Bronchial epithelial cell (primary cell): ENCODE measurements around the gene ACE. TPM values are rescaled to one million over a fixed set of nuclear protein-coding genes. Genes with fewer than 3 reads are reported as not detected.
A peak's percentile ranks its signal among the peaks of the same experiment; 100 is the strongest.

Experiments used
- DNase-seq: peaks from one replicate; pipeline ENCODE4 v3.0.0-alpha.2; 2010; ENCODE audit warnings: low read depth
- FAIRE-seq: peaks from 2 replicates; lab custom pipeline; 2011; peaks lifted over from hg19 to GRCh38; lab: Jason Lieb, UNC
- H3K27me3 ChIP-seq: 2 replicates; pipeline ENCODE4 v1.5.1; 2011; ENCODE audit warnings: low read length; ENCODE audit not compliant: control insufficient read depth, insufficient read depth
- H3K36me3 ChIP-seq: 2 replicates; pipeline ENCODE4 v1.5.1; 2011; ENCODE audit warnings: low read length; ENCODE audit not compliant: control insufficient read depth, insufficient read depth
- H3K4me3 ChIP-seq: 2 replicates; pipeline ENCODE4 v1.5.1; 2011; ENCODE audit warnings: mild to moderate bottlenecking, low read depth, low read length, control low read depth
- total RNA-seq: library from RNA; depleted of rRNA; stranded (reverse); fragments of >200 nt; gene quantifications from 2 replicates; pipeline ENCODE4 v1.2.1, GENCODE V29; 2014
- TF ChIP-seq, protein P1 (sequence below): IDR thresholded peaks from 2 replicates; pipeline ENCODE4 v1.5.1; 2011; ENCODE audit warnings: mild to moderate bottlenecking, moderate library complexity, low read length, control low read depth, inconsistent platforms; ENCODE audit not compliant: insufficient read depth, severe bottlenecking

The ACE gene
- total RNA-seq, 1 donor from 2014 or later = not detected

DNA sequence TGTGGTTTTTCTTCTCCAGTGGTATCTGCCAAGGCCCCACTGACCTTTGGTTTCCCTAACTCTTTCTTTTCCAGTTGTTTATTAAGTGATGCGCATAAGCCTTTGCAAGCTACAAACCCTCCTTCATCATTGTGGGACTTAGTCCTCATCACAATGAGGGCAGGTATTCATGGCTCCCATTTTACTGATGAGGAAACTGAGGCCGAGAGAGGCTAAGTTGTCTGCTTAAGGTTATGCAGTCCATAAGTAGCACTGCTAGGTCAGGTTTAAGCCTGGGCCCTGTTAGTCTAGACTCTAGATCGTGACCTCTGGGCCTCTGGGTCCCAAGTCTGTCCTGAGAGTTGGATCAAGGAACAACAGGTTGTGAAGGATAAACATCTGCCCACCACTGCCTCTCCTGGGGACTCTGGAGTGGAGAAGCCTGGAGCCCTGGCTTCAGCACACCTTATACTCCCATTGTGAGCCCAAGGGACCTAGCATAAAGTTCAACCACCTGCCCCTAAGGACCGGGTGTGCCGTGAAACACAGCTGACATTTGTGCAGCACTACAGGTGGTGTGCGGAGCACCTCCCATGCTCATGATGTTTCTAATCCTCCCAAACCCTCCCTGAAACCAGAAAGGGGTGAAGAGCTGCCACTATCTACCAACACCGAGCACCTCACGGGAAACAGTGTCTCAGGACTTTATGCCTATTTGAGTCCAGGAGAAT, 41.1 kb downstream of the ACE start:
- Histone ChIP-seq H3K36me3 (no peaks in the 10 kb centered on the region), H3K27me3 (peaks cover 6% of the 10 kb centered on the region), H3K4me3 (no peak overlapping the region)
- FAIRE-seq (peak; percentile 40), DNase-seq (no peak)
- TF ChIP-seq, protein P1, sequence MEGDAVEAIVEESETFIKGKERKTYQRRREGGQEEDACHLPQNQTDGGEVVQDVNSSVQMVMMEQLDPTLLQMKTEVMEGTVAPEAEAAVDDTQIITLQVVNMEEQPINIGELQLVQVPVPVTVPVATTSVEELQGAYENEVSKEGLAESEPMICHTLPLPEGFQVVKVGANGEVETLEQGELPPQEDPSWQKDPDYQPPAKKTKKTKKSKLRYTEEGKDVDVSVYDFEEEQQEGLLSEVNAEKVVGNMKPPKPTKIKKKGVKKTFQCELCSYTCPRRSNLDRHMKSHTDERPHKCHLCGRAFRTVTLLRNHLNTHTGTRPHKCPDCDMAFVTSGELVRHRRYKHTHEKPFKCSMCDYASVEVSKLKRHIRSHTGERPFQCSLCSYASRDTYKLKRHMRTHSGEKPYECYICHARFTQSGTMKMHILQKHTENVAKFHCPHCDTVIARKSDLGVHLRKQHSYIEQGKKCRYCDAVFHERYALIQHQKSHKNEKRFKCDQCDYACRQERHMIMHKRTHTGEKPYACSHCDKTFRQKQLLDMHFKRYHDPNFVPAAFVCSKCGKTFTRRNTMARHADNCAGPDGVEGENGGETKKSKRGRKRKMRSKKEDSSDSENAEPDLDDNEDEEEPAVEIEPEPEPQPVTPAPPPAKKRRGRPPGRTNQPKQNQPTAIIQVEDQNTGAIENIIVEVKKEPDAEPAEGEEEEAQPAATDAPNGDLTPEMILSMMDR = no peak

DNA sequence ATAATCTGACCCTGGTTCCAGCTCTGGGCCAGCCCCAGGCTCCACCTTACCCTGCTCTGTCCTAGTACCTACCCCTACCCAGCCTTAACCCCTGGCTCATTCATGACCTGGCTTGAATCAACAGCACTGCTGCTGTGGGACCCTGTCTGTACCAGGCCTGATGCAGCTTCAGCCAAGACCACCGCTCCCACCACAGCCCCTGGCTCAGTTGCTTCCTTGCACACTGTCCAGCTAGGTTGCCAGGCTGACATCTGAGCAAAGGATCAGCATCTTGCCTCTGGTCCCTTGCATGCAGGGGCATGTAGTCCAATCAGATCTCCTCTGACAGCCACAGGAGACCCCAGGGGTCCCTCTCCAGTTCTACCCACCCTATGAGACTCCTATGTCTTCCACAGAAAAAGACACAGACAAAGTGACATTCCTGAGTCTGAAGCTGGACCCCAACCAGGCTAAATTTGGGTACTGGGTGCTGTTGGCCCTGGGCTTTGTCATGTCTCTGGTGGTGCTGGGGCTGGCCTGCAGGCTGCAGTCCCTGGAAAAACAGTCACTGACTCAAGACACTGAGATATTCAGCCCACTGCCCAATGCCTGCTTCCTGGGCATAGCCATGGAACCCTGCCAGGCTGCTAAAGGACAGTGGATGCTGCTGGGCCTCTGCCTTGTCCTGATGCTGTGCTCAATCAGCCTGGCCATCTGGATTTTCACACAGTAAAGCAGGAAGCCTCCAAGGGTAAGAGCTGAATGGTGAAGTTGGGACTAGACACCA, 42.4 kb downstream of the ACE start:
- TF ChIP-seq, protein P1 = no peak
- no peaks in the 10 kb centered on the region for H3K36me3 ChIP-seq
- FAIRE-seq (peak; percentile 90), DNase-seq (no peak)
- H3K4me3 ChIP-seq = no peak overlapping the region
- peaks cover 5% of the 10 kb centered on the region for H3K27me3 ChIP-seq

DNA sequence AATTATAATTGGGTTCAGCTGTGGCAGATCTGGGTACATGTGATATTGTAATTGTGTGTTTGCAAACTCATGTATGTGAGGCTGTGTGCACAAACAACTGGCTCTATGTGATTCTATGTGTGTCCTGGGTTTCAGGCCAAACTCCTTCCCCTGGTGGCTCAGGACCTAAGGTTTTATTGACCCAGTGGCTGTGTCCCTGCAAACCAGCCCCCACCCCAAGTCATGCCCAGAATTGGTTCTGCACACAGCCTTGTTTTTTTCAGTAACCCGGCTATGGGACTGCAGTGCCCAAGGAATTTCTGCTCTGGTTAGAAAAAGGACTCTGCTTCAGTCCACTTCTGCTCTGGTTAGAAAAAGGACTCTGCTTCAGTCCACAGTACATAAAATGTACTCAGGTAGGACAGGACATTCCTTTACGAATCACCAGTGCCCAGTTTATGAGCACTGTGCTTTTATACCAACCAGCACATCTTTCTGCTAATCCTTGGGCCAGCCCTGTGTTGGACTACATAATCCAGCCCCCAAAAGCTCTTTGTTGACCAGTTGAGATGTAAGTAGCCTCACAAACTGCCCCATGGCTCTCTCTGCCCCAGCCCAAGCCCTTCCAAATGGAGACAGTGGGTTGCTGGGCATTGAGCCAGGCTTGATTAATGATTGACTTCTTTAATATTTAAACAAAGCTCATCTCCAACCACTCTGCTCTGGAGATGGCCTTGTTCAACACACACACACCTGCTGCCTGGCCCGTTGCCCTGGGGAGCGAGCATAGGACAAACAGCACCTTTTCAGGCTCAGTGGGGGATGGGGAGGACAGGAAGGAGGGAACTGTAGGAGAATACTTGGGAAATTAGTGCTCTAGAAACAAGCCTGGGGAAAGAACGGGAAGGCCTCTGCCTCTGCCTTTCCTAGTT, 43.4 kb downstream of the ACE start:
- Histone ChIP-seq H3K36me3 (no peaks in the 10 kb centered on the region), H3K4me3 (no peak overlapping the region), H3K27me3 (peaks cover 6% of the 10 kb centered on the region)
- DNase-seq (no peak), FAIRE-seq (no peak)
- TF ChIP-seq, protein P1 = no peak

DNA sequence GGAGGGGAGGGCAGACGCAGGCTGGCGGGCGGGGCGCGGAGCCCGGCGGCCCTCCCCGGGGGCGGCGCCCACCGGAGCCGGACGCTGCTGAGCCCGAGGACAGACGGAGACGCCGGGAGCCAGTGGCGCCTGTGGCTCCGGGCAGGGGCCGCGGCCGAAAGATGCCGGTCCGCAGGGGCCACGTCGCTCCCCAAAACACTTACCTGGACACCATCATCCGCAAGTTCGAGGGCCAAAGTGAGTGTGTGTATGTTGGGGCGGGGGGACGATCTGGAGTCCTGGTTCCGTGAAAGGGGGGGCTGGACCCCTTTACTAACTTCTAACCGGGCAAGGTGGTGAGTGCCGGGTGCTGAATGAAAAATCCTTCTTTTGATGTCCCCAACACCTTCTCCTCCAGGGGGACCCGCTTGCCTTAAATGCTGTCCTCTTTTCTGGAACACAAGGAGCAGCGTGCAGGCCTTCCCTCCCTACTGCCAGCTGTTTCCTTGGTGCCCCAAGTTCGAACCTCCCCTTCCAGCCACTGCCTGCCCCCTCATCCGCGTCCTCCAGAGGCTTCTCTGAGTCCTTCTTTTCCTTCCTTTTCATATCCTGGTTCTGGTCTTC, 46.5 kb downstream of the ACE start, which contains the start of gene KCNH6:
Gene KCNH6 (plus strand): TSS at position 106 of the 603 bp plus-strand sequence. CDS start 56 bp downstream, at position 162.
- no peaks in the 10 kb centered on the region for H3K36me3 ChIP-seq
- TF ChIP-seq, protein P1 = no peak
- peaks cover 13% of the 10 kb centered on the region for H3K27me3 ChIP-seq
- FAIRE-seq = no peak
- no peak for DNase-seq
- H3K4me3 ChIP-seq = no peak within 1 kb of the TSS

DNA sequence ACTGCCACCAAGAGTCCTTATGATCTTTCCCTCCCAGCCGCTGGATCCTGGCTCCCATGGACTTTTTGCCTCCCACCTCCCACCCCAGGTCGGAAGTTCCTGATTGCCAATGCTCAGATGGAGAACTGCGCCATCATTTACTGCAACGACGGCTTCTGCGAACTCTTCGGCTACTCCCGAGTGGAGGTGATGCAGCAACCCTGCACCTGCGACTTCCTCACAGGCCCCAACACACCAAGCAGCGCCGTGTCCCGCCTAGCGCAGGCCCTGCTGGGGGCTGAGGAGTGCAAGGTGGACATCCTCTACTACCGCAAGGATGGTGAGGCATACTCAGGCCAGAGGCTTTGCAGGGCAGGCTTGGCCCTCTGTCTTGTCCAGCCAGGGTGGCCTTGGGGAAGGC, 47.2 kb downstream of the ACE start:
- TF ChIP-seq, protein P1 = no peak
- no peak for DNase-seq
- peaks cover 11% of the 10 kb centered on the region for H3K27me3 ChIP-seq
- no peak overlapping the region for H3K4me3 ChIP-seq
- no peaks in the 10 kb centered on the region for H3K36me3 ChIP-seq
- FAIRE-seq = no peak
